Gastrocnemius medialis (tissue), 4 donors: ENCODE measurements around the gene ADAMTS10. TPM values are rescaled to one million over a fixed set of nuclear protein-coding genes. Genes with fewer than 3 reads are reported as not detected.
A peak's percentile ranks its signal among the peaks of the same experiment; 100 is the strongest.
"Not testable (repeated sequence)": the region's sequence is repeated elsewhere in the genome, so short reads cannot be mapped to it uniquely, and the experiment has no call there.

Source experiments
- ATAC-seq, 2 donors: fragments of 150-250 bp; one replicate each; pipeline ENCODE4 v1.9.1; 2016
- DNase-seq, 2 donors: peaks; one replicate each; pipeline ENCODE4 v3.0.0-alpha.2; 2019
- H3K27ac ChIP-seq, 4 donors: fragments of 200-600 bp; sonication (generic); 1 replicate in 1 of 4; 2 replicates in 3 of 4; pipeline ENCODE4 v1.5.1; 2016 to 2018; ENCODE audit warnings: mild to moderate bottlenecking in 2 of 4, moderate library complexity in 1 of 4
- H3K27me3 ChIP-seq, 3 donors: fragments of 200-600 bp; sonication (generic) in 2 of 3; 1 replicate in 1 of 3; 2 replicates in 2 of 3; pipeline versions ENCODE4 v1.5.1 to v1.6.0; 2016 to 2019; ENCODE audit warnings: mild to moderate bottlenecking in 1 of 3, moderate library complexity in 1 of 3
- H3K36me3 ChIP-seq, 2 donors: fragments of 200-600 bp; sonication (generic) in 1 of 2; one replicate each; pipeline ENCODE4 v1.5.1; 2017 to 2018
- H3K4me1 ChIP-seq, 2 donors: fragments of 200-600 bp; sonication (generic) in 1 of 2; one replicate each; pipeline ENCODE4 v1.5.1; 2016 to 2017; ENCODE audit warnings: mild to moderate bottlenecking in 2 of 2
- H3K4me3 ChIP-seq, 4 donors: fragments of 200-600 bp; sonication (generic) in 3 of 4; 1 replicate in 1 of 4; 2 replicates in 3 of 4; pipeline ENCODE4 v1.5.1; 2016 to 2019; ENCODE audit warnings: mild to moderate bottlenecking in 2 of 4
- H3K9me3 ChIP-seq, 3 donors: fragments of 200-600 bp; sonication (generic) in 2 of 3; 1 replicate in 1 of 3; 2 replicates in 2 of 3; pipeline ENCODE4 v1.5.1; 2016 to 2019
- CTCF ChIP-seq, 5 experiments: fragments of 450-650 bp in 3 of 5; fragments of 200-600 bp in 2 of 5; sonication (generic) in 2 of 5; IDR thresholded peaks in 4 of 5; conservative IDR thresholded peaks in 1 of 5; 1 replicate in 4 of 5; 2 replicates in 1 of 5; pipeline ENCODE4 v1.5.1; 2016 to 2019; ENCODE audit warnings: antibody characterized with exemption in 5 of 5, mild to moderate bottlenecking in 3 of 5, moderate library complexity in 3 of 5
- POLR2A ChIP-seq, 2 donors: fragments of 450-650 bp; IDR thresholded peaks; one replicate each; pipeline ENCODE4 v1.6.1; 2017; ENCODE audit warnings: antibody characterized with exemption in 2 of 2, mild to moderate bottlenecking in 2 of 2, moderate library complexity in 2 of 2
- in situ Hi-C, 4 donors: fragments of 200-750 bp; cut with MboI; loops; one replicate each; pipeline versions ENCODE4 v1.15.0 to v1.8.0; 2017; ENCODE audit warnings: low sequenced_read_pairs in 4 of 4
- intact Hi-C: fragments of 100-400 bp; cut with DNase I; formaldehyde crosslinking; loops from one replicate; pipeline ENCODE4 v1.15.1; 2023; ENCODE audit warnings: low total_unique reads
- total RNA-seq, 4 donors: library from RNA; depleted of rRNA; stranded (reverse); fragments of >200 nt; gene quantifications; one replicate each; pipeline versions ENCODE4 v1.1.0 to v1.2.3, GENCODE V29; 2016

ADAMTS10 gene
- total RNA-seq, 4 donors from 2014 or later: 2.2 to 7.7 (median 3.6) TPM

GRCh38 chr19:8629996-8630683, 19.6 kb upstream of the ADAMTS10 start, which contains the start of gene NFILZ:
Gene NFILZ (plus strand): TSS chr19:8630633. CDS start chr19:8676766, 46,133 bp downstream.
- in situ Hi-C loops: no loop called here
- no peak for ATAC-seq
- no peaks in the 10 kb centered on the region for H3K9me3 ChIP-seq
- no peaks in the 10 kb centered on the region for H3K4me1 ChIP-seq
- no peaks in the 10 kb centered on the region for H3K27me3 ChIP-seq
- peak within 1 kb of the TSS in 1 of 4 donors; percentile 22 for H3K27ac ChIP-seq
- DNase-seq: no peak
- TF ChIP-seq POLR2A (IDR thresholded peaks at IDR 0.05): no peak
- no peak for TF ChIP-seq CTCF (IDR thresholded peaks at IDR 0.05 in 4 of 5, conservative IDR thresholded peaks at IDR 0.05 in 1 of 5)
- H3K4me3 ChIP-seq: no peak within 1 kb of the TSS
- intact Hi-C loops: no loop called here
- no peaks in the 10 kb centered on the region for H3K36me3 ChIP-seq

GRCh38 chr19:8629184-8629583, 18.7 kb upstream of the ADAMTS10 start:
- intact Hi-C loops: no loop called here
- Histone ChIP-seq H3K27ac (no peak overlapping the region), H3K9me3 (no peaks in the 10 kb centered on the region), H3K4me3 (no peak overlapping the region), H3K36me3 (no peaks in the 10 kb centered on the region), H3K27me3 (no peaks in the 10 kb centered on the region), H3K4me1 (no peaks in the 10 kb centered on the region)
- in situ Hi-C loops: no loop called here
- ATAC-seq: no peak
- DNase-seq: no peak
- no peak for TF ChIP-seq CTCF (IDR thresholded peaks at IDR 0.05 in 4 of 5, conservative IDR thresholded peaks at IDR 0.05 in 1 of 5)
- no peak for TF ChIP-seq POLR2A (IDR thresholded peaks at IDR 0.05)

DNA sequence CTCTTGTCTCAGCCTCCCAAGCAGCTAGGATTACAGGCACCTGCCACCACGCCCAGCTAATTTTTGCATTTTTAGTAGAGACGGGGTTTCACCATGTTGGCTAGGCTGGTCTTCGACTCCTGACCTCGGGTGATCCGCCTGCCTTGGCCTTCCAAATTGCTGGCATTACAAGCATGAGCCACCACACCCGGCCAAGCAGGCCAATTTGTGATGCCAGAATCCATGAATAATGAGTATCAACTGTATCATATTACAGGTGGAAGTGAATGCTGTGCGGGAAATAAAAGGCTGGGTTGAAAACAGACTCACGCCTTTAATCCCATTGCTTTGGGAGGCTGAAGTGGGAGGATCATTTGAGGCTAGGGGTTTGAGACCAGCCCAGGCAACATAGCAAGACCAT, 16.3 kb upstream of the ADAMTS10 start:
- TF ChIP-seq POLR2A (IDR thresholded peaks at IDR 0.05) (no peak), CTCF (IDR thresholded peaks at IDR 0.05 in 4 of 5, conservative IDR thresholded peaks at IDR 0.05 in 1 of 5) (no peak)
- ATAC-seq (no peak), DNase-seq (no peak)
- H3K9me3 ChIP-seq: no peaks in the 10 kb centered on the region
- intact Hi-C loops: no loop called here
- no peak overlapping the region for H3K4me3 ChIP-seq
- H3K27me3 ChIP-seq: no peaks in the 10 kb centered on the region
- no peaks in the 10 kb centered on the region for H3K4me1 ChIP-seq
- no peaks in the 10 kb centered on the region for H3K36me3 ChIP-seq
- H3K27ac ChIP-seq: no peak overlapping the region
- in situ Hi-C loops: no loop called here

DNA sequence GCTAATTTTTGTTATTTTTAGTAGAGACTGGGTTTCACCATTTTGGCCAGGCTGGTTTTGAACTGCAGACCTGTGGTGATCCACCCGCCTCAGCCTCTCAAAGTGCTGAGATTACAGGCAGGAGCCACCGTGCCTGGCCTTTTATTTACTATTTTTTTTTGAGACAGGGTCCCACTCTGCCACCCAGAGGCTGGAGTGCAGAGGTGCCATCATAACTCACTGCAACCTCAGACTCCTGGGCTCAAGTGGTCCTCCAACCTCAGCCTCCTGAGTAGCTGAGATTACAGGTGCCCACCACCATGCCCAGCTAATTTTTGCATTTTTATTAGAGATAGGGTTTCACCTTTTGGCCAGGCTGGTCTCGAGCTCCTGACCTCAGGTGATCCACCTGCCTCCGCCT, 12.4 kb upstream of the ADAMTS10 start:
- H3K4me3 ChIP-seq, in situ Hi-C loops: not testable (repeated sequence)

DNA sequence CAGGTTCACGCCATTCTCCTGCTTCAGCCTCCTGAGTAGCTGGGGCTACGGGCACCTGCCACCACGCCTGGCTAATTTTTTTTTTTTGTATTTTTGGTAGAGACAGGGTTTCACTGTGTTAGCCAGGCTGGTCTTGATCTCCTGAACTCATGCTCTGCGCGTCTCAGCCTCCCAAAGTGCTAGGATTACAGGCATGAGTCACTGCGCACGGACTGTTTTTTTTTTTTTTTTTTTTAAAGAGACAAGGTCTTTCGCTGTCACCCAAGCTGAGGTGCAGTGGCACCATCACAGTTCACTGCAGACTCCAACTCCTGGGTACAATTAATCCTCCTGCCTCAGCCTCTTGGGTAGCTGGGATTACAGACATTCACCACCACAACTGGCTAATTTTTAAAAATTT, 8.2 kb upstream of the ADAMTS10 start:
- Histone ChIP-seq H3K27ac (no peak overlapping the region), H3K9me3 (no peaks in the 10 kb centered on the region), H3K4me3 (no peak overlapping the region), H3K27me3 (no peaks in the 10 kb centered on the region), H3K4me1 (no peaks in the 10 kb centered on the region), H3K36me3 (no peaks in the 10 kb centered on the region)
- intact Hi-C loops: no loop called here
- DNase-seq: no peak
- no peak for ATAC-seq
- in situ Hi-C loops: no loop called here
- TF ChIP-seq CTCF (IDR thresholded peaks at IDR 0.05 in 4 of 5, conservative IDR thresholded peaks at IDR 0.05 in 1 of 5): no peak
- TF ChIP-seq POLR2A (IDR thresholded peaks at IDR 0.05): no peak

More for the DNA sequence above, 12.4 kb upstream of the ADAMTS10 start:
- DNase-seq, H3K4me1 ChIP-seq, H3K9me3 ChIP-seq, intact Hi-C loops, H3K27ac ChIP-seq, H3K27me3 ChIP-seq, H3K36me3 ChIP-seq, ATAC-seq: not testable (repeated sequence)
